ENCODE measurements around the gene TMEM31.

TMEM31 gene, protein sequence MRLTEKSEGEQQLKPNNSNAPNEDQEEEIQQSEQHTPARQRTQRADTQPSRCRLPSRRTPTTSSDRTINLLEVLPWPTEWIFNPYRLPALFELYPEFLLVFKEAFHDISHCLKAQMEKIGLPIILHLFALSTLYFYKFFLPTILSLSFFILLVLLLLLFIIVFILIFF

DNA sequence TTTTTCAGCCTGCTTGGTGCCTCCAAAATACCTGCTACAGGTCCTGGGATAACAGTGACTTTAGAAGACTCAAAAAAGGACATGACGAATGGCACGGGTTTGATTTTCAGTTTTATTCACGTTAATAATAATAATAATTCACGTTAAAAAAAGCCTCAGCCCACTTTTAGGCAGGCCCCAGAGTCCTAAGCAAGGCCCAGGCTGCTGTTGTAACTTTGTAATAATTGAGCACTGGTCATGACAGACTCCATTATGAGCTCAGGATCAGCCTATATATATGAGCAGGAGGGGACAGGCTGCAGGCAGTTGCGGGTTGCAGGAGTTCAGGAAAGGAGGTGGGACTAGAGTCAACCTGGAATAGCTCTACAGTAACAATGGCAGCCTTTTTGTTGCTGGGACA, at the start of gene TMEM31:
Gene TMEM31 (plus strand): TSS at position 301 of the 400 bp plus-strand sequence. CDS start 1,350 bp downstream, outside the sequence.
- no peak for FAIRE-seq

DNA sequence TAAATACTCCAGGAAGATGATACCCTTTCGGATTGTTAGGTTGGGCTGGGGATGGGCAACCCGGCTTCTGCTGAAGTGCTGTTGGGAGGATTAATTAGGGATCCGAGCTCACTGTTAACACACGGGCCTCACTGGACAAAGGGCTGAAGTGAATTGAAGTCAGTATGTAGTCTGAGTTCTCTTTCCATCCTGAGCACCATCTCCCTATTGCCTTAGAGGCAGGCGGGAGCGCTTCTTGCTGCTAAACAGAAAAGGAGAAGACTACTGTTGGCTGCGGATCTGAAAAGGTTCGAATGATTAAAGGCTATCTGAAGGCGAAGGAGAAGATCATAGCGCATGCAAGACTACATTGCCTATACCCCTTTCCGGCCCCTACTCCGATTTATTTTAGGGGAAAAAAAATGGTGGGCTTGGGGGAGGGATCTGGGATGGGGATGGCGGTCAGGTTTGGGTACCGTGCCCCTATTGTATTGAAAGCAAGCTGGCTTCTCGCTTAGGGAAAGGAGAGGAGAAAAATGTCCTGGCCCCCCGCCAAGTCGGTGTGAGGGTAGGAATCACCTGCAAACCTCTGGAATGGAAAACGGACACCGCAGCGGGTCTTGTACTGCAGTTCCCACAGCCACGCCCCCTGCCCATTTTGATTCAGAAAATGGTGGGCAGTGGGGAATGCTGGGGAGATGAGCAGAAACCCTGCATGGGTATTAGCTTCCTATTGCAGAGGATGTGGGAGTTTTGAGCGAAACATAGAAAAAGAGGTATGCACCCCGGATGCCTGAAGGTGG, 46.5 kb upstream of the TMEM31 start:
- no peak for FAIRE-seq

DNA sequence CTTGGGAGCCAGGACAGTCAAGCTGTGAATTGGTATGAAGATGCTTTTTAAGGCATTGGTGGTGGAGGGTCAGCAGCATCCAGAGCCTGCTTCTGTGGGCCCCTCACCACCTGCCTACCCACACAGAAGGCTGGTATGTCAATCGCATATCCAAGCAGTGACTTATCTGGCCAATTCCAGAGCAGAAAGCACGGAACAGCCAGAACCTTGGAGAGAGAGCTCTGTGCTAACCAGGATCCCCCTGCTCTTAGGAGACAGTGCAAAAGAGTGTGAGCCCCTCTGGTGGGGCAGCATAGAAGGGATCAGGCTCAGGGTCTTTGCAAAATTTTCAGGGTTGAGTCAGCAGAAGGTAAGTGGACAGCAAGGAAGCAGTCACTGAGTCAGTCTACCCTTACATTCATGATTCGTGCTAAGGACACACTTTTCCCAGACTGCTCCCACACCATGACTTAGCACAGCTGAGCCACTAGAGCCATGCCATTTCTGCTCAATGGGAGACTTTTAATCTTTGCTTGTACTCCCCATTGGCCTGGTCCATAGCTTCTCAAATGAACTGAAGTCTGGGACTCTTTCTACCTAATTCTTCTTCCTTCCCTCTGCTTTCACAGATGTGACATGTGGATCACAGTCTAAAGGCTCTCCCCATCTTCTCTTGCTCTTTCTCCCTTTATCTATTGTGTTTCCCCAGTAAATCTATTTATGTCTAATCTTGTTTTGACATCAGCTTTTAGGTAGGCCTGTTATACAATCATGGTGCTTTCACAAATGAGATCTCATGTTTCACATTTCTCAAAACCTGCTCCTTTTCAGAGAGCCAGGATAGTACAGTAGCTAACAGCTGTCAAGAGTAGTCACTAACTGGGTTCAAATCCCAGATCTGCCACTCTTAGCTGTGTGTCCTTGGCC, 44.3 kb upstream of the TMEM31 start:
- no peak for FAIRE-seq

DNA sequence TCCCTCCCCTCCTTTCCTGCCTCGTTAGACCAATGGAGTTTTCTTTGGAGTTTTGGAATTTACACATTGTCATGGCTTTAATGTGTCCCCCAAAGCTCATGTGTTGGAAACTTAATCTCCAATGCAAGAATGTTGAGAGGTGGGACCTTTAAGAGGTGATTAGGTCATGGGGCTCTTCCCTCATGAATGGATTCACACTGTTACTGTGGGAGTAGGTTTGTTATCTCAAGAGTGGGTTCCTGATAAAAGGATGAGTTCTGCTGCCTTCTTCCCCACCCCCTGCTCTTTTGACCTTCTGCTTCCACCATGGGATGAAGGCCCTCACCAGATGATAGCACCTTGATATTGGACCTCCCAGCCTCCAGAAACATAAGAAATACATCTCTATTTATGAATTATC, 41.0 kb upstream of the TMEM31 start:
- FAIRE-seq, result no peak

DNA sequence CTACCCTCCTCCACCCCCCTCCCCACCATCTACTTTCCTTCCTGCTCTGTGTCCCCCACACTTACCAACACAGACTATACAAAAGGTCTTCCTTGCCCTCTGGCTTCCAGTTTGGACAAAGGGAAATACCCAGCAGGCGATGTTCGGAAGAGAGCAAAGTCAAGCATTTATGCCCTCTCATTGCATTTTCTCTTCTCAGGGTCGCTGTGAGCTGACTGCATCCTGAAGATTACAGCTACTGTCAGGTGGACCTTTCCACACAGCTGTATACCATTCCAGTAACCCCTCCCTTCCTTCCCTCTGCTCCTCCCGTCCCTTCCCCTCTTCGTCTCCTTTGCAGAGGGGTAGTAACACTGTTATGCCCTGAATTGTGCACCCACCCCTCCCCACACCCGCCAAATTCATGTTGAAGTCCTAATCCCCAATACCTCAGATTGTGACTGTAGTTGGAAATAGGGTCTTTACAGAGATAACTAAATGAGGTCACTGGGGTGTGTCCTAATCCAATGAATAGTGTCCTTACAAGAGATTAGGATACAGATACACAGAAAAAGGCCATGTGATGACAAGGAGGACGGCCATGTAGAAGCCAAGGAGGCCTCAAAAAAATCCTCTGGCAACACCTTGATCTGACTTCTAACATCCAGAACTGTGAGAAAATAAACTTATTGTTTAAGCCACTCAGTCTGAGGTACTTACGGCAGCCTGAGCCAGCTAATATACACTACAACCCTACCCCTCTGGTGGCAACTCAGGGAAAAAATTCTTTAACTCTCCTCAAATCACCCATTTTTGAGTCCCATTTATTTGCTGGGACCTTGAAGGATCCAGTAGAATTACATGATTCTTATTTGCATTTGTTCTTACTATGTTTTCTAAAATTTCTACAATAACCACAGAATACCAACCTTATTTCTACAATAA, 35.9 kb upstream of the TMEM31 start:
- no peak for FAIRE-seq

DNA sequence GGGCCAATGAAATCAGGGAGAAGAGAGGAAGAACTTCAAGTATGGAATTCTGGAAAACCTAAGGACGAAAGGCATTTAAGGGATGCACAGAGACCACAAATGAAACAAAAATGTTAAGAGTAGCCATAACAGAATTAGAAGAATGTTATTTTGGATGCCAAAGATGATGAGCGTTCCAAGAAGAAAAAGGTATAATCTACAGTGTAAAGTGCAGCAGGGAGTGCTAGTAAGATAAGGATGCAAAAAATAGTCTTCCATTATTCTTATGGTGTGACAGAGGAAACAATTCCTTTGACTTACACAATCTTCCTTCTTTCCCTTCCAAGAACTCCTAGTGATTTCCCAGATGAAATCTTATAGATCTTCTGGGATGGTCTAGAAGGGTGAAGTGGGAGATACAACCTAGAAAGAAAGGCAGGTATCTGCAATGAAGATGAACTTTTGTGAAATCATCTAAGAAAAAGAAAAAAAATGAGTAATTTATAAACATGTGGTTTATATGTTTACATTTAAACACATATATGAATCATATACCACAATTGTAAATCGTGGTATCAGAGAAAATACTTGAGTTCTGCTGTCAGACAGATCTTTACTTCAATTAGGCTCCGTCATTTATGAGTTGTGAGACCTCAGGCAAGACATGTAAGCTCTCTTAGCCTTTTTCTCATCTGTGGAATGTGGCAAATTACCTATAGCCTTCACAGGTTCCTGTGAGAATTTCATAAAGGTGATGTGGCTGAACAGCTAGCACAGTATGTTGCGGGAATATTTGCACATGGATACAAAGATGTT, 32.3 kb upstream of the TMEM31 start:
- FAIRE-seq, result no peak

DNA sequence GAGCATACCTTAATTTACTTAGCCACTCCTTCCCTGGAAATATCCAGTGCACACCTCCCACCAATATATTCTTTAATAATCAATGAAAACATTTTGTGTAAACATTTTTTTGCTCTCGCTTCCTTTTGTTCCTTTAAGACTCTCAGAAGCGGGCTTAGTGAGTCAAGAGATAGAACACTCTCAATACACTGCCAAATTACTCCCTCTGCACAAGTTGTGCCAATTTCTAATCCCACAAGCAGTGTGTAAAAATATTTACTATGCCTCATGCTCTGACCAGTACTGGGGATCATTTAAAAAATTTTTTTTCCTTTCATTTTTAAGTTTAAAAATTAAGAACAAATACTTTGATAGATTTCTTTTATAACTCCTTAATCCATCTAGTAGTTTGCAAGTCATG, 29.3 kb upstream of the TMEM31 start:
- no peak for FAIRE-seq

DNA sequence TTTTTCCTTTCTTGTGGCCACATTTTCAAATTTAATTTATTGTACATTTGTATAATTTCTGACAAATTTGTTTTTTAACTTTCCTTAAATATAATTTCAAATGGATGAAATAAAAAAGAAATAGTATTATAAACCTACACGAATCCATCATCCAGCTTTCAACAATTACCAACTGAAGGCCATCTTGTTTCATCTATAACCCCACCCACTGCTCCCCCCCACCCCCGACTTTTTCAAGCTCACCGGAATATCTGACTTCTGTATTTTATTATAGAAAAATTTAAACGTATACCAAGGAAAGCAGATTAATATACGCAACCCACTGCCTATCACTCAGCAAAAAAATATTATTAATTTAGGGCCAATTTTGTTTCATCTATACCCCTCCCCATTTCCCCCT, 25.3 kb upstream of the TMEM31 start:
- no peak for FAIRE-seq

DNA sequence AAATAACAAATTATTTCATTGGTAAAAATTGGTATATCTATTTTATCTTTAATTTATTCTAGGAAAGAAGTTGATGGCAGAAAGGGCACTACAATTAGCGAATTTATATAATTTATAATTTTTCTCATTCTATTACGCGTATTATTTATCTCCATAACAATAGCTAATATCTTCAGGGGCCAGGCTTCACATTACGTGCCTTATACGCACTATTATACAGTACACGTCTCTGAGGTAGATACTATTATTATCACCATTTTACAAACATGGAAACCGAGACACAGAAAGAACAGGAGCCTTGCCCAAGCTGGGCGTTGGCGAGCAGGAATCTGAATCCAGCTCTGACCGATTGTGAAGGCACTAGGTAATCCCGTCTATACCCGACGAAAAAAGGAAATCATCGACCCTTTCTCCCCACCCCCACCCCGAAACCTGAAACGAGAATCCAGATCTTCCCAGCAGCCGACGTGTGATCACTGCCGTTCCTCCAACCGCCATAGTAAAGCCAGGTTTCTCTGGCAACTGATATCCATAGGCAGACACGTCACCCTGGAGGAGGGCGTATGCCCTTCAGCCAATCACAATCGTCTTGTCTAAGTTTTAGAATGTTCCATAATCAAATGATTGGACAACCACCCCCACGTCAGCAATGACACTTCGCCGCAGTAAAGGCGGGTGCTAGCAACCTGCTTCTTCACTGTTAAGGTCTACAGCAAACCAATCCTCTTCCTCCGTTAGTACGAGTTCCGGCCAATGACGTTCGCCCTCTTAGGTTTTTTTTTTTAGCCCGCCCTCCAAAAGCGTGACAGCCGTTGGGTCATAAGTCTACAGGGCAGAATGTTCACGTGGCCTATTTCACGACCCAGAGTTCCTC, 24.3 kb upstream of the TMEM31 start, which contains the start of gene MORF4L2:
Gene MORF4L2 (minus strand): TSS at position 501 of the 874 bp plus-strand sequence. CDS start 9,672 bp downstream, outside the sequence.
- FAIRE-seq, result peak; percentile 98

DNA sequence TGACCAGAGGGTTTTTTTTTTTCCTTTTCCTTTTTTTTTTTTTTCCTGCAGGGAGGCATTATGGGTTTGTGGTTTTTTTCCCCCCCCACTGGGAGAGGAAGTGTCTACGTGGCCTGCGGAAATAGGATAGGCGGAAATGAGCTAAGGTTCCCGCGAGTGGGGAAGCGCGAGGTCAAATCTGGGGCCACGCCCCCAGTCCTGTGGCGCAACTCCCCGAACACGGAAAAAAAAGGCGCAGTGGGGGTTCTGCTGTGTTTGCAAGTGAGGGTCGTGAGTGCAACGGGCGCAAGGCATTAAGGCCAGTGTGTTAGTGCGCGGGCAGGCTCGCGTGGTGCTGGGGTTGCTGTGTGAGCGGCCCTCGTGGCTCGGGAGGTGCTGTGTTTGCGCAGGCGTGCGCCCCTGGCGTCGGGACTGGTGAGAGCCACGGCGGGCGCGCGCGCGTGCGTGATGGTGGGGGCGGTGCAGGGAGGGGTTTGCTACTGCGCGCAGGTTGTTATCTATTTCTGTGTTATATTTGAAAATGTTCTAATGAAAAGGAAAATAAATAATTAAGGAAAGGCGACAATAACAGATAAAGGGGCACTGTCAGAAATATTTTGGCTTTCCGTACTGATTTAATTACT, 23.5 kb upstream of the TMEM31 start:
- FAIRE-seq, result no peak

DNA sequence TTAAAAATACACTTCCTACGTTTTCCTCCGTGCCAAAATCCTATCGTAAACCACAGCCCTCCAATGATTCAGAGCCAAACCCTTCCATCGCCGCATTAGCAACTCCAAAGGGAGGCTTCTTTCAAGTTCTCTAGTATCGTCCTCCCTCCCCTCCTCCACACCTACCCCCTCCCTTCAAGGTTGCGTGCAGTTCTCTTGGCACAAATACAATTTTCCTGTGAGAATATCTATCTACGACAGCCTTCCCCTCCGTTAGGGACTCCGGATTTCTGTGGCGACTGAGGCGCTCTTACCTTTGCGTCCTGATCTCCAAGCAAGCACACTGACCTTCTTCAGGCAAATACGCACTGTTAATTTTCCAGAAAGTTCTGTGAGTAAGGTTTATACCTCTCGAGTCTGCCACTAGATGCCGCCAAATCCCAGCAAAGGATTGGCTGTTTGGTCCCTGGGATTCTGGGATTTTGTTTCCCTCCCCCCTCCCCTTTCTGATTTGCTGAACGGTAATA, 23.0 kb upstream of the TMEM31 start:
- no peak for FAIRE-seq

DNA sequence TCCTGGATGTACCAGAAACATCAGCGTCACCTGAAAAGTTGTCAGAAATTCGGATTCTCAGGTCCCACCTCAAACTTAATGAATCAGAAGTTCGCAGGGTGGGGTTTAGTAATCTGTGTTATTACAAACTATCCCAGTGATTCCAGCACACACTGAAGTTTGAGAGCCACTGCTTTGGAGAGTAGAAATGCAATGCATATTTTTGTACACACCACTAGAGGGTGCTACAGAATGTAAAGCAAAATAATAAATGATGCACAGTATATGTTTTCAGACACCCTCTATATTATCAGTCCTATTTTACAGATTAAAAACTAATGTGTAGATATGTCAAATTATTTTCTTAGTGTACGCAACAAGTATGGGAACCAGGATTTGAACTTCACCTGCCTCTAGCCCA, 21.8 kb upstream of the TMEM31 start:
- peak; percentile 94 for FAIRE-seq

DNA sequence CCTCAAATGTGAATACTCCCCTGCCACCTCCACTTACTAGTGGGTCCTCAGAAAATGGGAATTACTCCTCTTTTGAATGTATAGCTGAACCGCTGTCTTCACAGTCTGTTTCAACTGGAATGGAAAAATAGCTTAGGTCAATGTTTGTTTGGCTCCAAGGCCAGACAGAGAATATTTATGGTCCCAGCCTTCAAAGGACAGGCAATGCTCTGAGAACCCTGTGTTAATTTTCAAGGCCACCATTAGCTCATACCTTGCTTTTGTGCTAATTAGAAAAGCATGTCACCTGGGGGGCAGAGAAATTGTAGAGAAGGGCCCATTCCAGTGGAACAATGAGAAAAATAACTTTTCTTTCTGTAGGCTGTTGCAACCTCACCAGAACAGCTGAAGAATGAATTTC, 19.6 kb upstream of the TMEM31 start:
- no peak for FAIRE-seq

DNA sequence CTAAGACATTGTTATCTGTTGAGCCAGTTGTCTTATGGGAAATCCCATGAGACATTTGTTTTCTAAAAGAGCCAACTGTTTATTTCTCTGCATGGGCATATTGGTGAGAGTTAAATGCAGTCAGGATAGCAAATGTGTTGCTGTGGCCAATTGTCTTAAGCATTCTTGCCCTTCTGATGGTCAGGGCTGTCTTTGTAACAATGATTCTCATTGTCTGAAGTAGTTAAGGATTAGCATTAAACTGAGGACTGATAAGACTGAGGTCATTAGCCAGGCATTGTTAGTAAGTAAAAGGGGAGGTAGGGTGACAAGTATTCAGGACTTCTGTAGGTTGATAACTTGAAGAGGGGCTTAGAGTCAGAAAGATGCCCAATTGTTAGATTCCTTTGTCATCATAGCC, 13.0 kb upstream of the TMEM31 start:
- FAIRE-seq, result no peak

DNA sequence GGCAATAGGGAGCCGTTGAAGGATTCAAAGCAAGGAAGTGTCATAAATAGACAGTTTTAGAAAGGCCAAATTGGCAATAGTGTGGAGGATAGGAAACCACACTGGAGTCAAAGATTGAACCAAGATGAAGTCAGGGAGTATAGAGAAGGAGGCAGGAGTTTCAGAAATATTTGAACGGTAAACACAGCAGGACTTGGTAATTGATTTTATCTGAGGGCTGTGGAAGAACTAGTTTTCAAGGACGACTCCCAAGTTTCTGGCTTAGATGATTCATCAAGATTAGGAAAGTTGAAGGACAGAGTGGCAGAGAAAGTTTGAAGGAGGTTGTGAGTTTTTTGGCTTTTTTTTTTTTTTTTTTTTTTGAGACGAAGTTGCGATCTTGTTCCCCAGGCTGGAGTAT, 11.5 kb upstream of the TMEM31 start:
- no peak for FAIRE-seq

DNA sequence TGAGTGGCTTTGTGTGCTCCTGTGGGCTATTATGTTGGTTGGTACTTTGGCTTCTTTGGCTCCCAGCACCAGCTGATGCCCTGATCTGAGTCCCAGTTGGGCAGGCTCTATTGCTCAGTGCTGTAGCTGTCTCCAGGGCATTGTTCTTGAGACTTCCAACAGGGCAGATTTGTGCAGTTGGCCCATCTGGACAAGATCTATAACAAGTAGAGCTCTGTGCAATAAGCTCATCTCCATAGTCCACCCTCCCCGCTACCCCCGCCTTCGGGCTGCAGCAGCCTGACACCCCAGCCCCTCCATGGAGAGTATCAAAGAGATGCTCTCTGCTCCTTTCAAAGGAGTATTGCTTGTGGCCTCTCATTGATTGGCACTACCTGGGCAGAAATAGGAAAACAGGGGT, 5.8 kb upstream of the TMEM31 start:
- no peak for FAIRE-seq

DNA sequence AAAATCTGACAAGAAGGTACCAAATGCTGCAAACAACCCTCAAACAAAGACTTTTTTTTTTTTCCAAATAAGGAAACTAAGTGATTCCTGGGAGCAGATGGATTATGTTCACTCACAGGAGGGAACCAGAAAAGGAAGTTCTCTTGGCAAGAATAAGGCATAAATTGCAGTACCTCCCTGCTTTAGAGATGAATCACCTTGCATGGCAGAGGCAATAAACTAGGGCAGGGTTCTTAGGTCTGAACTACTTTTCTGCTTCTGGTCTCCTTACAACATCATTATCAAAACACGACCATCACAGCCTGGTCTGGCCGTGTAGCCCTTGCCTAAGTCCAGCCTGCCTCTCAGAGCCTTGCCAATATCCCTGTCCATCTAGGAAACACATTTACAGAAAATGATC, 6.3 kb downstream of the TMEM31 start:
- no peak for FAIRE-seq

DNA sequence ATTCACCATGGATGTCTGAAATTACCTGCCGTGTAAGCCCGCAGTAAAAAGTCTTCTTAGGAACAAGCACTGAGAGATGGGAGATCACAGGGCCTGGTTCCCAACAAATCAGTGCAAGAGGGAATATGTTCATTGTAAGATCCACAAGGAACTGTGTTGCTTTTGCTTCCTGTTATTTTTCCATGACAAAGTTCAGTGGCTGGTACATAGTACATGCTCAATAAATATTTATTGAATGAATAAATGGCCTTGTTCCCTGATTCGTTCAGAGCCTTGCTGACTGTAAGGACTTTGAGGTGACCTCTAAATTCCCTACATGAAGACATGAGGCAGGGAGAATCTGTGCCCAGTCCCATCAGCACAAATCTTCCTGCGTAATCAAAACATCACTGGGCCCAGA, 7.4 kb downstream of the TMEM31 start:
- FAIRE-seq, result no peak

DNA sequence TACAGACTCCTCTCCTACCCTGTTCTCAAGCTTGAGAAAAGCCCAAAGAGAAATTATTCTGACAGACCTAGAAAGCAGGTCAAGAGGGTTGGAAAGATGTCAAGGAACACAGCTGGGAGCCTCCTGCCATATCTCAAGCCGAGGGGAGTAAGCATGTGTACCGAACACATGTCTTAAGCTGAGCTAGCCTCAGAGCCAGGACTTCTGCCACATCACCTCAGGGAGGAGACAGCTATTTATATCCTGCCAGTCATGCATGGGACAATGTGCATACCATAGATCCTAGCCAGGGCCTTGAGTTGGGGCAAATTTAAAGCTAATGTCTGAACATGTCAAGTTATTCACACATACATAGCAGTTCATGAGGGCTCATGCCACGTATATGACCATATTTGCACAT, 11.8 kb downstream of the TMEM31 start:
- FAIRE-seq, result no peak

DNA sequence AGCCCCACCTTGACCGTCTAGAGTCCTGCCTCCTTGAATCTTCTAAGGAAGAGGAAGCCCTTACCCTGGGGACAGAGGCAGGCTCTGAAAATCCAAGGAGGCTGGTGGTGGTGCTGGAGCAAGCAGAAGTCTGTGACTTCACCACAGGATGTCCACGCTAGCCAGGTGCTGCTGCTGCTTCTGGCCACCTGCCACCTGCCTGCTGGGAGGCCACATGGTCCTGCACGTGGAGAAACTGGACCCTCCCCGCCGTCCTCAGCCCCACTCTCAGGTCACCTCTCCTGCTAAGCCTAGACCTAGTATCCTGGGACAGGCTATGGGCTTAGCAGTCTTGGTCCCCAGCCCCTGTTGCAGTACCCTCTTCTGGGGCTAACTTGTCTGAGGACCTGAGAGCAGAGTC, 15.8 kb downstream of the TMEM31 start:
- no peak for FAIRE-seq

All from A204.1 (cell line).